Esophagus (tissue), 2 donors: ENCODE measurements around the gene HACE1. TPM values are rescaled to one million over a fixed set of nuclear protein-coding genes. Genes with fewer than 3 reads are reported as not detected.
"Not testable (repeated sequence)": the region's sequence is repeated elsewhere in the genome, so short reads cannot be mapped to it uniquely, and the experiment has no call there.

Source experiments
- H3K27ac ChIP-seq, 2 donors: one replicate each; pipeline ENCODE4 v1.5.1; 2013; ENCODE audit warnings: low read depth in 2 of 2, mild to moderate bottlenecking in 2 of 2, inconsistent platforms in 1 of 2, low read length in 1 of 2, moderate library complexity in 1 of 2
- H3K27me3 ChIP-seq, 2 donors: one replicate each; pipeline ENCODE4 v1.6.1; 2013; ENCODE audit warnings: low read length in 2 of 2, control low read depth in 1 of 2, mild to moderate bottlenecking in 1 of 2; ENCODE audit not compliant: insufficient read depth in 2 of 2, control insufficient read depth in 1 of 2
- H3K36me3 ChIP-seq, 2 donors: one replicate each; pipeline ENCODE4 v1.6.1; 2013; ENCODE audit warnings: low read length in 1 of 2; ENCODE audit not compliant: control insufficient read depth in 2 of 2, insufficient read depth in 2 of 2
- H3K4me1 ChIP-seq, 2 donors: one replicate each; pipeline ENCODE4 v1.6.1; 2013; ENCODE audit warnings: low read length in 1 of 2; ENCODE audit not compliant: control insufficient read depth in 2 of 2, insufficient read depth in 2 of 2
- H3K4me3 ChIP-seq, 2 donors: one replicate each; pipeline ENCODE4 v1.5.1; 2013; ENCODE audit warnings: low read length in 2 of 2, mild to moderate bottlenecking in 2 of 2, low read depth in 1 of 2, moderate library complexity in 1 of 2
- H3K9me3 ChIP-seq, 2 donors: one replicate each; pipeline ENCODE4 v1.6.1; 2013; ENCODE audit warnings: mild to moderate bottlenecking in 2 of 2, low read depth in 1 of 2, low read length in 1 of 2, moderate library complexity in 1 of 2; ENCODE audit not compliant: control insufficient read depth in 2 of 2, insufficient read depth in 1 of 2
- WGBS, 2 donors: extraction: QIAGEN DNeasy Blood & Tissue Kit; methylation state at CpG; one replicate each; pipeline ENCODE4 v1.1.7; 2013; 5-methylcytosine and 5-hydroxymethylcytosine counted together
- polyA plus RNA-seq, 2 donors: library from polyadenylated mRNA; stranded (reverse); fragments of 200-250 nt; gene quantifications; one replicate each; pipeline ENCODE4 v1.2.3, GENCODE V29; 2013
- donor health status: healthy with polysubstance abuse.
- donor health status: Bipolar disorder and iron deficiency.

The HACE1 gene
- polyA plus RNA-seq, 2 donors, result 6.4 to 8.6 TPM

GRCh38 chr6:104884867-104885517 lies 25.3 kb upstream of the HACE1 start:
- no peaks in the 10 kb centered on the region for H3K27me3 ChIP-seq
- H3K4me1 ChIP-seq, result no peaks in the 10 kb centered on the region
- no peaks in the 10 kb centered on the region for H3K9me3 ChIP-seq
- no peak overlapping the region for H3K4me3 ChIP-seq
- no peaks in the 10 kb centered on the region for H3K36me3 ChIP-seq
- H3K27ac ChIP-seq, result no peak overlapping the region
- WGBS, 2 donors, result 60% methylated on average over 12 of the region's 12 CpGs

GRCh38 chr6:104881964-104882668 lies 22.4 kb upstream of the HACE1 start:
- H3K9me3 ChIP-seq, result no peaks in the 10 kb centered on the region
- 51 to 53% methylated on average over 3 of the region's 3 CpGs for WGBS, 2 donors

GRCh38 chr6:104862456-104862855 lies 2.7 kb upstream of the HACE1 start:
- WGBS, 2 donors, result 75 to 81% methylated on average over 3 of the region's 3 CpGs
- no peak overlapping the region for H3K4me3 ChIP-seq
- no peaks in the 10 kb centered on the region for H3K36me3 ChIP-seq
- no peak overlapping the region for H3K27ac ChIP-seq
- no peaks in the 10 kb centered on the region for H3K9me3 ChIP-seq
- peaks cover 0 to 3% of the 10 kb centered on the region in 2 donors for H3K4me1 ChIP-seq
- H3K27me3 ChIP-seq, result no peaks in the 10 kb centered on the region

More at GRCh38 chr6:104881964-104882668, 22.4 kb upstream of the HACE1 start:
- H3K27me3 ChIP-seq, result no peaks in the 10 kb centered on the region
- H3K4me1 ChIP-seq, result no peaks in the 10 kb centered on the region
- H3K4me3 ChIP-seq, result no peak overlapping the region
- no peaks in the 10 kb centered on the region for H3K36me3 ChIP-seq
- no peak overlapping the region for H3K27ac ChIP-seq

GRCh38 chr6:104860221-104860620 lies 502 bp upstream of the HACE1 start:
- H3K4me3 ChIP-seq, result peak overlapping the region in 1 of 2 donors; percentile 87
- H3K4me1 ChIP-seq, result peaks cover 0 to 3% of the 10 kb centered on the region in 2 donors
- H3K9me3 ChIP-seq, result no peaks in the 10 kb centered on the region
- H3K36me3 ChIP-seq, result no peaks in the 10 kb centered on the region
- no peaks in the 10 kb centered on the region for H3K27me3 ChIP-seq
- WGBS, 2 donors, result 51 to 69% methylated on average over 2 of the region's 2 CpGs
- peak overlapping the region in 1 of 2 donors; percentile 67 for H3K27ac ChIP-seq

- H3K36me3 ChIP-seq, result no peaks in the 10 kb centered on the region
- 18 to 23% methylated on average over 3 of the region's 3 CpGs for WGBS, 2 donors
- no peak overlapping the region for H3K27ac ChIP-seq
- H3K4me3 ChIP-seq, result peak overlapping the region; percentile 19 to 87
- no peaks in the 10 kb centered on the region for H3K9me3 ChIP-seq
- no peaks in the 10 kb centered on the region for H3K27me3 ChIP-seq
- peaks cover 0 to 3% of the 10 kb centered on the region in 2 donors for H3K4me1 ChIP-seq
Measured at GRCh38 chr6:104858642-104859041, 1.1 kb downstream of the HACE1 start.

GRCh38 chr6:104855507-104855906 lies 4.2 kb downstream of the HACE1 start:
- peaks cover 3% of the 10 kb centered on the region in 2 donors for H3K36me3 ChIP-seq
- WGBS, 2 donors, result 63 to 67% methylated on average over 2 of the region's 2 CpGs
- H3K9me3 ChIP-seq, result no peaks in the 10 kb centered on the region

GRCh38 chr6:104847721-104848120 lies 12.0 kb downstream of the HACE1 start:
- 86 to 91% methylated on average over 8 of the region's 8 CpGs for WGBS, 2 donors
- H3K9me3 ChIP-seq, H3K4me1 ChIP-seq, H3K27ac ChIP-seq, H3K36me3 ChIP-seq, H3K4me3 ChIP-seq, H3K27me3 ChIP-seq: not testable (repeated sequence)

More at GRCh38 chr6:104855507-104855906, 4.2 kb downstream of the HACE1 start:
- Histone ChIP-seq H3K4me3 (no peak overlapping the region), H3K4me1 (no peaks in the 10 kb centered on the region), H3K27me3 (no peaks in the 10 kb centered on the region), H3K27ac (no peak overlapping the region)

GRCh38 chr6:104843229-104843628 lies 16.5 kb downstream of the HACE1 start:
- Histone ChIP-seq H3K4me3 (no peak overlapping the region), H3K9me3 (no peaks in the 10 kb centered on the region), H3K27ac (no peak overlapping the region), H3K4me1 (no peaks in the 10 kb centered on the region), H3K27me3 (no peaks in the 10 kb centered on the region), H3K36me3 (no peaks in the 10 kb centered on the region)
- WGBS, 2 donors, result 88 to 93% methylated on average over 2 of the region's 2 CpGs

- WGBS, 2 donors, result 86% methylated on average over 1 of the region's 1 CpG
- Histone ChIP-seq H3K4me1 (no peaks in the 10 kb centered on the region), H3K9me3 (no peaks in the 10 kb centered on the region), H3K27ac (no peak overlapping the region), H3K4me3 (no peak overlapping the region), H3K36me3 (peaks cover 0 to 3% of the 10 kb centered on the region in 2 donors), H3K27me3 (no peaks in the 10 kb centered on the region)
Measured at GRCh38 chr6:104837158-104837557, 22.6 kb downstream of the HACE1 start.
